NCI-H82 treated with DMSO at 0.1 percent for 48 hours (cell line): ENCODE data around the gene ZNF18.
"Not testable (repeated sequence)": the region's sequence is repeated elsewhere in the genome, so short reads cannot be mapped to it uniquely, and the experiment has no call there.

Experiments used
- DNase-seq: peaks from one replicate; lab custom pipeline; 2025; ENCODE audit not compliant: unreplicated experiment; lab: John Stamatoyannopoulos, UW

Gene ZNF18

GRCh38 chr17:11986179-11986941 is 10.9 kb downstream of the ZNF18 start:
- DNase-seq, result no peak

GRCh38 chr17:11981862-11982261 is 15.4 kb downstream of the ZNF18 start:
- DNase-seq, result no peak

- DNase-seq, result no peak
Observed at GRCh38 chr17:11980813-11981212, 16.5 kb downstream of the ZNF18 start.

- DNase-seq, result no peak
Observed at GRCh38 chr17:11979795-11980194, 17.5 kb downstream of the ZNF18 start.

- DNase-seq, result not testable (repeated sequence)
Observed at GRCh38 chr17:11972741-11973140, 24.5 kb downstream of the ZNF18 start.

GRCh38 chr17:11969565-11969964 is 27.7 kb downstream of the ZNF18 start:
- DNase-seq, result no peak

- DNase-seq, result no peak
Observed at GRCh38 chr17:11954936-11955335, 42.3 kb downstream of the ZNF18 start.

- DNase-seq, result no peak
Observed at GRCh38 chr17:11953924-11954323, 43.4 kb downstream of the ZNF18 start.

- DNase-seq, result no peak
Observed at GRCh38 chr17:11952610-11953009, 44.7 kb downstream of the ZNF18 start.

- DNase-seq, result no peak
Observed at GRCh38 chr17:11950771-11951519, 46.3 kb downstream of the ZNF18 start.

- not testable (repeated sequence) for DNase-seq
Observed at GRCh38 chr17:11949571-11949970, 47.7 kb downstream of the ZNF18 start.

GRCh38 chr17:11948789-11949188 is 48.5 kb downstream of the ZNF18 start:
- DNase-seq, result no peak

- no peak for DNase-seq
Observed at GRCh38 chr17:11944587-11944986, 52.7 kb downstream of the ZNF18 start.

GRCh38 chr17:11943759-11944347 is 53.4 kb downstream of the ZNF18 start:
- DNase-seq, result no peak

GRCh38 chr17:11943086-11943485 is 54.2 kb downstream of the ZNF18 start:
- DNase-seq, result not testable (repeated sequence)

GRCh38 chr17:11940904-11941303 is 56.4 kb downstream of the ZNF18 start:
- DNase-seq, result no peak

GRCh38 chr17:11935734-11936406 is 61.4 kb downstream of the ZNF18 start:
- peak; percentile 21 for DNase-seq

- no peak for DNase-seq
Observed at GRCh38 chr17:11932337-11932898, 64.9 kb downstream of the ZNF18 start.

GRCh38 chr17:11928436-11928835 is 68.8 kb downstream of the ZNF18 start:
- DNase-seq, result no peak
